ENCODE measurements around the gene INPP5A. TPM values are rescaled to one million over a fixed set of nuclear protein-coding genes. Genes with fewer than 3 reads are reported as not detected.

INPP5A gene
- total RNA-seq, 1 donor from 2014 or later = 29.5 TPM

DNA sequence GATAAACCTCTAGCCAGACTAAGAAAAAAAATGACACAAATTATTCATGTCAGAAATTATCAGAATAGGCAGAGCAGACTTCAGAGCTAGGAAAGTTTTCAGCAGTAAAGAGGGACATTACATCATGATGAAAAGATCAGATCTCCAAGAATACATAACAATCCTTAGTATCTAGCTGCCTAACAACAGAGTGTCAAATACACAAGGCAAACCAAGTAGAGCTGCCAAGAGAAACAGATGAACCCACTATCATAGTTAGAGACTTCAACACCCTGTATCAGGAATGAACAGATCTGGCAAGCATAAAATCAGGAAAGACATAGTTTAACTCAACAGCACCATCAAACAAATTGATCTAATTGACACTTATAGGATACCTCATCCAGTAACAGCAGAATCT is 156.1 kb downstream of the INPP5A start:
- no peaks in the 10 kb centered on the region for H3K27me3 ChIP-seq (ENCODE audit: control insufficient read depth, insufficient read depth, low read length)
- FAIRE-seq (no peak), DNase-seq (ENCODE audit: low read depth) (no peak)
- H3K36me3 ChIP-seq (ENCODE audit: control insufficient read depth, insufficient read depth, low read length) = peaks cover 4% of the 10 kb centered on the region
- TF ChIP-seq, protein P1, sequence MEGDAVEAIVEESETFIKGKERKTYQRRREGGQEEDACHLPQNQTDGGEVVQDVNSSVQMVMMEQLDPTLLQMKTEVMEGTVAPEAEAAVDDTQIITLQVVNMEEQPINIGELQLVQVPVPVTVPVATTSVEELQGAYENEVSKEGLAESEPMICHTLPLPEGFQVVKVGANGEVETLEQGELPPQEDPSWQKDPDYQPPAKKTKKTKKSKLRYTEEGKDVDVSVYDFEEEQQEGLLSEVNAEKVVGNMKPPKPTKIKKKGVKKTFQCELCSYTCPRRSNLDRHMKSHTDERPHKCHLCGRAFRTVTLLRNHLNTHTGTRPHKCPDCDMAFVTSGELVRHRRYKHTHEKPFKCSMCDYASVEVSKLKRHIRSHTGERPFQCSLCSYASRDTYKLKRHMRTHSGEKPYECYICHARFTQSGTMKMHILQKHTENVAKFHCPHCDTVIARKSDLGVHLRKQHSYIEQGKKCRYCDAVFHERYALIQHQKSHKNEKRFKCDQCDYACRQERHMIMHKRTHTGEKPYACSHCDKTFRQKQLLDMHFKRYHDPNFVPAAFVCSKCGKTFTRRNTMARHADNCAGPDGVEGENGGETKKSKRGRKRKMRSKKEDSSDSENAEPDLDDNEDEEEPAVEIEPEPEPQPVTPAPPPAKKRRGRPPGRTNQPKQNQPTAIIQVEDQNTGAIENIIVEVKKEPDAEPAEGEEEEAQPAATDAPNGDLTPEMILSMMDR (IDR thresholded peaks at IDR 0.05; ENCODE audit: insufficient read depth, low read length, severe bottlenecking) = no peak
- H3K4me3 ChIP-seq (ENCODE audit: low read depth, low read length) = no peak overlapping the region

- Histone ChIP-seq H3K4me3 (ENCODE audit: low read depth, low read length) (no peak overlapping the region), H3K27me3 (ENCODE audit: control insufficient read depth, insufficient read depth, low read length) (no peaks in the 10 kb centered on the region), H3K36me3 (ENCODE audit: control insufficient read depth, insufficient read depth, low read length) (peaks cover 4% of the 10 kb centered on the region)
- DNase-seq (ENCODE audit: low read depth) (no peak), FAIRE-seq (peak; percentile 7)
- TF ChIP-seq, protein P1 (IDR thresholded peaks at IDR 0.05; ENCODE audit: insufficient read depth, low read length, severe bottlenecking) = no peak
These were observed 158.6 kb downstream of the INPP5A start for GRCh38 chr10:132696204-132696603.

DNA sequence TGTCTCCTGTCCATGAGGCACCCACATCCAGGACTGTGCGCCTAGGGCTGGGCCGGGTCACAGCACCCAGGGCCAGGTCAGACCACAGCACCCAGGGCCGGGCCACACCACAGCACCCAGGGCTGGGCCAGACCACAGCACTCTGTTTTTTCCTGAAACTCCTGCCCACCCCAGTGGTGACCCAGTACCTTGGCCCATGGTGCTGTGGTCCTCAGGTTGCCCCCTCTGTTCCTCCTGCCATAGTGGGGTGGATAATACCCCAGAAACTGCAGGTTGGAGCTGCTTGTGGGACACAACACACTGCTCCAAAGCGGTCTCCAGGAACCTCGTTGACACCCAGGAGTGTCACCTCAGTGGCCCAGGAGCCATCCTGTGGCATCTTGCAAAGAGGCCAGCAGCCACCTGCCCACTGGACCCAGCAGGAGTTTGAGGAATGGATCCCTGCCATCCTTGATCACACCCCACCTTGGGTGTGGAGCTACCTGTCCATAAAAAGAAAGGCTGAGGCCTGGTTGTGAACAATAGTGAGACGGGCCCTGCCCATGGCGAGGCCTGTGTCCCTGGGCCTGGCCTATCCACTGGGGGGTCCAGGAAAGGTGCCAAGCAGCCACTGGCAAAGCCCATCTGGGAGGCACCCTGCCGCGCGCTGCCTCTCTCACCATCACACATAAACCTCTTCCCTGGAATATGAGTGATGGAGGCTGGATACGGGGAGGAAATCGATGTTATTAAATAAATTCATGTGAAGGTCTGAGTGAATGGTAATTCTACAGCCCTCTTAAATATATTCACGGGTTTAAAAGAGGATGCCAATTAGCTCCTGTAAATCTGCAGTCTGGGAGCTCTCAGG is 159.4 kb downstream of the INPP5A start:
- no peak for FAIRE-seq
- TF ChIP-seq, protein P1 (IDR thresholded peaks at IDR 0.05; ENCODE audit: insufficient read depth, low read length, severe bottlenecking) = no peak
- peaks cover 4% of the 10 kb centered on the region for H3K36me3 ChIP-seq (ENCODE audit: control insufficient read depth, insufficient read depth, low read length)
- no peak for DNase-seq (ENCODE audit: low read depth)
- no peak overlapping the region for H3K4me3 ChIP-seq (ENCODE audit: low read depth, low read length)
- no peaks in the 10 kb centered on the region for H3K27me3 ChIP-seq (ENCODE audit: control insufficient read depth, insufficient read depth, low read length)

DNA sequence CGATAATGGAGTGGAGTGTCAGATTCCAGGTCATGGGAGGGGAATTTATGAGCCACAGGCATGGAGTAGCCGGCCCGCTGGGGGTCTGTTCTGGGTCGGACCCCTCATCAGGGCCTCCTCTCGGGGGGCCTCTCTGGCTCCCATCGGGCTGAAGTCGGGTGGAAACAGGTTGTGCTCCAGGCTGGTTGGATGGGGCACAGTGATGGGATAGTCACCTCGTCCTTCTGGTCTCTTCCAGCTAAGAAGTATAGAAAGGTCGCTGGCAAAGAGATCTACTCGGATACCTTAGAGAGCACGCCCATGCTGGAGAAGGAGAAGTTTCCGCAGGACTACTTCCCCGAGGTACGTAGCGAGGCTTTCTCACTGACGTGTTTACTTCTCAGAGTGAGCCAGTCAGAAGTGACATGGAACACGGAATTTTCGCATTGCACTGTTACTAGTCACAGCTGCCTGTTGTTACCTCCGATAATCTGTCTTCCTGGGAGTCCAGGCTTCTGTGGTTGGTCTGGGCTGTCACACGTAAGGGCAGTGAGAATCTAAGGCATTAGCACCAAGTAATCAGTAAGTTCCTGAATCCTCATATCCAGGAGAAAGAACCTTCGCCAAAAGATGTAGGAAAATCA is 160.1 kb downstream of the INPP5A start:
- TF ChIP-seq, protein P1 (IDR thresholded peaks at IDR 0.05; ENCODE audit: insufficient read depth, low read length, severe bottlenecking) = no peak

GRCh38 chr10:132698211-132698751 is 160.7 kb downstream of the INPP5A start:
- no peak overlapping the region for H3K4me3 ChIP-seq (ENCODE audit: low read depth, low read length)
- FAIRE-seq (no peak), DNase-seq (ENCODE audit: low read depth) (no peak)
- peaks cover 4% of the 10 kb centered on the region for H3K36me3 ChIP-seq (ENCODE audit: control insufficient read depth, insufficient read depth, low read length)
- no peaks in the 10 kb centered on the region for H3K27me3 ChIP-seq (ENCODE audit: control insufficient read depth, insufficient read depth, low read length)
- TF ChIP-seq, protein P1 (IDR thresholded peaks at IDR 0.05; ENCODE audit: insufficient read depth, low read length, severe bottlenecking) = no peak

More for the DNA sequence above, 160.1 kb downstream of the INPP5A start:
- no peak for DNase-seq (ENCODE audit: low read depth)
- Histone ChIP-seq H3K4me3 (ENCODE audit: low read depth, low read length) (no peak overlapping the region), H3K27me3 (ENCODE audit: control insufficient read depth, insufficient read depth, low read length) (no peaks in the 10 kb centered on the region), H3K36me3 (ENCODE audit: control insufficient read depth, insufficient read depth, low read length) (peaks cover 4% of the 10 kb centered on the region)
- FAIRE-seq = no peak

Measured in bronchial epithelial cell (primary cell).